Left ventricle myocardium inferior (tissue), 1 donor: ENCODE results near the gene NTSR1. TPM values are rescaled to one million over a fixed set of nuclear protein-coding genes. Genes with fewer than 3 reads are reported as not detected.

Experiments used
- DNase-seq: peaks from one replicate; pipeline ENCODE4 v3.0.0-alpha.2; 2020
- H3K27ac ChIP-seq: fragments of 200-600 bp; replicated peaks from 2 replicates; pipeline ENCODE4 v1.8.0; 2021
- H3K27me3 ChIP-seq: fragments of 200-600 bp; 2 replicates; pipeline ENCODE4 v1.8.0; 2021; ENCODE audit warnings: low read depth
- H3K36me3 ChIP-seq: fragments of 200-600 bp; 2 replicates; pipeline ENCODE4 v1.8.0; 2021
- H3K4me1 ChIP-seq: fragments of 200-600 bp; 2 replicates; pipeline ENCODE4 v1.8.0; 2021
- H3K4me3 ChIP-seq: fragments of 200-600 bp; 2 replicates; pipeline ENCODE4 v1.8.0; 2021; ENCODE audit warnings: mild to moderate bottlenecking, moderate library complexity
- H3K9me3 ChIP-seq: fragments of 200-600 bp; replicated peaks from 2 replicates; pipeline ENCODE4 v1.8.0; 2021
- CTCF ChIP-seq: fragments of 200-600 bp; IDR thresholded peaks from 2 replicates; pipeline ENCODE4 v1.8.0; 2021; ENCODE audit warnings: antibody characterized with exemption, mild to moderate bottlenecking, borderline replicate concordance
- intact Hi-C: fragments of 100-400 bp; cut with micrococcal nuclease; formaldehyde crosslinking; loops from one replicate; pipeline ENCODE4 v1.11.0; 2022
- total RNA-seq: library from RNA; stranded (reverse); fragmentation: NEBNext Ultra II Directional; extraction: Animal tissue kit (Norgen Biotek cat#: 25700); gene quantifications from one replicate; pipeline ENCODE4 v1.2.1, GENCODE V29; 2021
- donor health status: DM: no; HTN: yes; CAD: no; lungs with severe emphysema.

NTSR1 gene
- total RNA-seq, 1 donor from 2014 or later = not detected

GRCh38 chr20:62662422-62662821 is 46.2 kb upstream of the NTSR1 start:
- Histone ChIP-seq H3K36me3 (peaks cover 23% of the 10 kb centered on the region), H3K4me1 (peaks cover 23% of the 10 kb centered on the region), H3K9me3 (no peaks in the 10 kb centered on the region), H3K27me3 (peaks cover 26% of the 10 kb centered on the region), H3K27ac (no peak overlapping the region), H3K4me3 (no peak overlapping the region)
- DNase-seq = no peak
- TF ChIP-seq CTCF = no peak
- intact Hi-C loops = no loop called here

GRCh38 chr20:62663145-62664018 is 45.3 kb upstream of the NTSR1 start:
- no peak for TF ChIP-seq CTCF
- Histone ChIP-seq H3K9me3 (no peaks in the 10 kb centered on the region), H3K27ac (no peak overlapping the region), H3K4me3 (no peak overlapping the region), H3K36me3 (peaks cover 21% of the 10 kb centered on the region), H3K27me3 (peaks cover 26% of the 10 kb centered on the region), H3K4me1 (peaks cover 30% of the 10 kb centered on the region)
- DNase-seq = no peak
- intact Hi-C loops = no loop called here

- Histone ChIP-seq H3K36me3 (peaks cover 19% of the 10 kb centered on the region), H3K4me1 (peaks cover 30% of the 10 kb centered on the region), H3K9me3 (no peaks in the 10 kb centered on the region), H3K4me3 (no peak overlapping the region), H3K27ac (no peak overlapping the region), H3K27me3 (peaks cover 26% of the 10 kb centered on the region)
- intact Hi-C loops = no loop called here
- no peak for DNase-seq
- TF ChIP-seq CTCF = no peak
Observed at GRCh38 chr20:62664019-62664971, 44.3 kb upstream of the NTSR1 start.

GRCh38 chr20:62665153-62665754 is 43.4 kb upstream of the NTSR1 start:
- Histone ChIP-seq H3K36me3 (peaks cover 20% of the 10 kb centered on the region), H3K9me3 (no peaks in the 10 kb centered on the region), H3K4me1 (peaks cover 30% of the 10 kb centered on the region), H3K27me3 (peaks cover 24% of the 10 kb centered on the region), H3K27ac (no peak overlapping the region), H3K4me3 (no peak overlapping the region)
- no peak for TF ChIP-seq CTCF
- intact Hi-C loops = loop anchor here (5.0 kb wide), 1 partner anchor 127 kb away; no protein-coding TSS in a partner anchor
- no peak for DNase-seq
